Mesenchymal stem cell (in vitro differentiated cells and primary cell): ENCODE measurements around the gene TBC1D14.

ENCODE experiments used
- DNase-seq: peaks from one replicate; pipeline ENCODE4 v3.0.0-alpha.2; 2013
- H2AFZ ChIP-seq: one replicate; pipeline ENCODE4 v1.6.1; 2013; ENCODE audit warnings: low read depth, mild to moderate bottlenecking, control low read depth, inconsistent platforms, low read length, moderate library complexity
- H2AK5ac ChIP-seq: 2 replicates; pipeline ENCODE4 v1.6.1; 2013; ENCODE audit warnings: low read length, moderate library complexity, mild to moderate bottlenecking, inconsistent platforms; ENCODE audit not compliant: severe bottlenecking
- H2BK120ac ChIP-seq: one replicate; pipeline ENCODE4 v1.6.1; 2013; ENCODE audit warnings: low read depth, mild to moderate bottlenecking, inconsistent platforms, low read length, moderate library complexity
- H2BK12ac ChIP-seq, 2 experiments: one replicate each; pipeline ENCODE4 v1.6.1; 2013; ENCODE audit warnings: inconsistent platforms in 2 of 2, low read length in 2 of 2, mild to moderate bottlenecking in 2 of 2, moderate library complexity in 2 of 2, control low read depth in 1 of 2
- H2BK15ac ChIP-seq: one replicate; pipeline ENCODE4 v1.6.1; 2013; ENCODE audit warnings: mild to moderate bottlenecking, low read depth, inconsistent platforms; ENCODE audit not compliant: poor library complexity, severe bottlenecking
- H2BK5ac ChIP-seq: 2 replicates; pipeline ENCODE4 v1.6.1; 2013; ENCODE audit warnings: low read depth, mild to moderate bottlenecking, low read length, control low read depth, inconsistent platforms; ENCODE audit not compliant: poor library complexity, severe bottlenecking
- H3K14ac ChIP-seq, 2 experiments: one replicate each; pipeline ENCODE4 v1.6.1; 2013; ENCODE audit warnings: inconsistent platforms in 2 of 2, low read length in 2 of 2, control low read depth in 1 of 2, mild to moderate bottlenecking in 1 of 2, moderate library complexity in 1 of 2
- H3K18ac ChIP-seq, 2 experiments: one replicate each; pipeline ENCODE4 v1.6.1; 2013; ENCODE audit warnings: inconsistent platforms in 2 of 2, low read length in 2 of 2, control low read depth in 1 of 2, low read depth in 1 of 2, mild to moderate bottlenecking in 1 of 2
- H3K23ac ChIP-seq, 2 experiments: one replicate each; pipeline ENCODE4 v1.6.1; 2013; ENCODE audit warnings: inconsistent platforms in 2 of 2, low read length in 2 of 2, mild to moderate bottlenecking in 2 of 2, moderate library complexity in 2 of 2, control low read depth in 1 of 2
- H3K27ac ChIP-seq: 2 replicates; pipeline ENCODE4 v1.5.1; 2013; ENCODE audit warnings: mild to moderate bottlenecking, moderate library complexity, low read length, control low read depth, inconsistent platforms; ENCODE audit not compliant: poor library complexity, severe bottlenecking
- H3K27me3 ChIP-seq, 2 experiments: 2 replicates each; pipeline versions ENCODE4 v1.6.1 to v1.7.0; 2013; ENCODE audit warnings: low read length in 2 of 2, mild to moderate bottlenecking in 2 of 2, moderate library complexity in 2 of 2, control low read depth in 1 of 2, inconsistent platforms in 1 of 2; ENCODE audit not compliant: control insufficient read depth in 1 of 2, insufficient read depth in 1 of 2
- H3K36me3 ChIP-seq, 2 experiments: 2 replicates each; pipeline versions ENCODE4 v1.6.1 to v1.7.0; 2013; ENCODE audit warnings: low read length in 2 of 2, control low read depth in 1 of 2, inconsistent platforms in 1 of 2, low read depth in 1 of 2, mild to moderate bottlenecking in 1 of 2; ENCODE audit not compliant: insufficient read depth in 2 of 2, control insufficient read depth in 1 of 2
- H3K4ac ChIP-seq, 2 experiments: one replicate each; pipeline ENCODE4 v1.6.1; 2013; ENCODE audit warnings: inconsistent platforms in 2 of 2, low read length in 2 of 2, mild to moderate bottlenecking in 2 of 2, moderate library complexity in 2 of 2, control low read depth in 1 of 2, low read depth in 1 of 2
- H3K4me1 ChIP-seq: 2 replicates; pipeline ENCODE4 v1.6.1; 2013; ENCODE audit warnings: low read depth, low read length, control low read depth; ENCODE audit not compliant: control insufficient read depth, insufficient read depth
- H3K4me2 ChIP-seq: 2 replicates; pipeline ENCODE4 v1.6.1; 2013; ENCODE audit warnings: low read length, mild to moderate bottlenecking, inconsistent platforms; ENCODE audit not compliant: poor library complexity, severe bottlenecking
- H3K4me3 ChIP-seq, 2 experiments: 2 replicates each; pipeline versions ENCODE4 v1.5.1 to v1.7.0; 2013; ENCODE audit warnings: low read length in 2 of 2, mild to moderate bottlenecking in 2 of 2, control low read depth in 1 of 2, low read depth in 1 of 2; ENCODE audit not compliant: insufficient read depth in 1 of 2
- H3K79me1 ChIP-seq: replicated peaks from 2 replicates; pipeline ENCODE4 v1.6.1; 2013; ENCODE audit warnings: mild to moderate bottlenecking, control low read depth, low read length, inconsistent platforms; ENCODE audit not compliant: poor library complexity, severe bottlenecking
- H3K9ac ChIP-seq: 2 replicates; pipeline ENCODE4 v1.7.0; 2013; ENCODE audit warnings: mild to moderate bottlenecking, low read length, moderate library complexity
- H3K9me3 ChIP-seq: 2 replicates; pipeline ENCODE4 v1.7.0; 2013; ENCODE audit warnings: mild to moderate bottlenecking, low read length; ENCODE audit not compliant: control insufficient read depth
- H4K8ac ChIP-seq: one replicate; pipeline ENCODE4 v1.6.1; 2013; ENCODE audit warnings: inconsistent platforms, mild to moderate bottlenecking, low read length, moderate library complexity
- H4K91ac ChIP-seq: one replicate; pipeline ENCODE4 v1.6.1; 2013; ENCODE audit warnings: mild to moderate bottlenecking, low read length, inconsistent platforms
- WGBS: methylation state at CpG from one replicate; pipeline ENCODE4 v1.1.7; 2013; ENCODE audit warnings: mixed read lengths; 5-methylcytosine and 5-hydroxymethylcytosine counted together

The TBC1D14 gene

GRCh38 chr4:7017446-7018048 is 107.9 kb downstream of the TBC1D14 start:
- Histone ChIP-seq H4K8ac (no peak overlapping the region), H3K79me1 (peaks cover 14% of the 10 kb centered on the region), H3K36me3 (peaks cover 51 to 74% of the 10 kb centered on the region in 2 experiments), H2AK5ac (no peak overlapping the region), H4K91ac (no peak overlapping the region), H3K9ac (no peak overlapping the region), H2BK12ac (no peak overlapping the region), H3K4me2 (no peak overlapping the region), H2BK5ac (no peak overlapping the region), H3K18ac (no peak overlapping the region), H3K23ac (no peak overlapping the region), H3K27me3 (no peaks in the 10 kb centered on the region), H2BK120ac (no peak overlapping the region), H3K14ac (no peak overlapping the region), H3K4me3 (no peak overlapping the region), H3K4me1 (peaks cover 31% of the 10 kb centered on the region), H3K9me3 (no peaks in the 10 kb centered on the region), H3K27ac (no peak overlapping the region), H2BK15ac (no peak overlapping the region), H2AFZ (no peak overlapping the region), H3K4ac (no peak overlapping the region)
- WGBS, result 97% methylated on average over 6 of the region's 6 CpGs
- DNase-seq, result no peak

- no peak overlapping the region for H3K27ac ChIP-seq
Observed at GRCh38 chr4:7018281-7018680, 108.7 kb downstream of the TBC1D14 start.

GRCh38 chr4:7019367-7019766 is 109.7 kb downstream of the TBC1D14 start:
- Histone ChIP-seq H3K9me3 (no peaks in the 10 kb centered on the region), H3K79me1 (peaks cover 22% of the 10 kb centered on the region), H3K4me2 (no peak overlapping the region), H3K14ac (peak overlapping the region in 1 of 2 experiments; percentile 53), H3K36me3 (peaks cover 56 to 67% of the 10 kb centered on the region in 2 experiments), H3K27me3 (no peaks in the 10 kb centered on the region), H2BK120ac (no peak overlapping the region), H2BK15ac (no peak overlapping the region), H3K4me3 (no peak overlapping the region), H3K18ac (no peak overlapping the region), H4K91ac (no peak overlapping the region), H4K8ac (no peak overlapping the region), H3K23ac (peak overlapping the region in 1 of 2 experiments; percentile 48), H3K9ac (no peak overlapping the region), H2AK5ac (peak overlapping the region; percentile 57), H2BK5ac (no peak overlapping the region), H3K27ac (no peak overlapping the region), H3K4me1 (peaks cover 32% of the 10 kb centered on the region), H3K4ac (no peak overlapping the region), H2AFZ (no peak overlapping the region), H2BK12ac (peak overlapping the region in 1 of 2 experiments; percentile 15)
- 87% methylated on average over 9 of the region's 10 CpGs for WGBS
- no peak for DNase-seq

More at GRCh38 chr4:7018281-7018680, 108.7 kb downstream of the TBC1D14 start:
- H2BK120ac ChIP-seq, result no peak overlapping the region
- no peak overlapping the region for H3K4ac ChIP-seq
- DNase-seq, result no peak
- H3K4me2 ChIP-seq, result no peak overlapping the region
- no peak overlapping the region for H4K91ac ChIP-seq
- H2AFZ ChIP-seq, result no peak overlapping the region
- peak overlapping the region; percentile 3 for H2AK5ac ChIP-seq
- no peak overlapping the region for H4K8ac ChIP-seq
- H3K14ac ChIP-seq, result no peak overlapping the region
- no peak overlapping the region for H3K4me3 ChIP-seq
- H2BK5ac ChIP-seq, result no peak overlapping the region
- WGBS, result 98% methylated on average over 8 of the region's 9 CpGs
- peaks cover 14% of the 10 kb centered on the region for H3K79me1 ChIP-seq
- H3K4me1 ChIP-seq, result peaks cover 28% of the 10 kb centered on the region
- H3K23ac ChIP-seq, result no peak overlapping the region
- H2BK12ac ChIP-seq, result no peak overlapping the region
- no peak overlapping the region for H2BK15ac ChIP-seq
- no peak overlapping the region for H3K18ac ChIP-seq
- H3K9me3 ChIP-seq, result no peaks in the 10 kb centered on the region
- H3K36me3 ChIP-seq, result peaks cover 47 to 71% of the 10 kb centered on the region in 2 experiments
- H3K27me3 ChIP-seq, result no peaks in the 10 kb centered on the region
- H3K9ac ChIP-seq, result no peak overlapping the region

- H2BK12ac ChIP-seq, result no peak overlapping the region
- no peak overlapping the region for H3K18ac ChIP-seq
- no peak overlapping the region for H3K4me3 ChIP-seq
- DNase-seq, result no peak
- H3K36me3 ChIP-seq, result peaks cover 55 to 61% of the 10 kb centered on the region in 2 experiments
- no peak overlapping the region for H2AK5ac ChIP-seq
- no peak overlapping the region for H4K91ac ChIP-seq
- 100% methylated on average over 2 of the region's 2 CpGs for WGBS
- H3K4ac ChIP-seq, result no peak overlapping the region
- no peak overlapping the region for H2BK5ac ChIP-seq
- H3K14ac ChIP-seq, result no peak overlapping the region
- H3K79me1 ChIP-seq, result peaks cover 24% of the 10 kb centered on the region
- H3K23ac ChIP-seq, result no peak overlapping the region
- no peak overlapping the region for H2BK120ac ChIP-seq
- no peaks in the 10 kb centered on the region for H3K27me3 ChIP-seq
- no peak overlapping the region for H2AFZ ChIP-seq
- H3K4me1 ChIP-seq, result peaks cover 32% of the 10 kb centered on the region
- H3K9ac ChIP-seq, result no peak overlapping the region
- no peak overlapping the region for H2BK15ac ChIP-seq
- no peaks in the 10 kb centered on the region for H3K9me3 ChIP-seq
- no peak overlapping the region for H3K27ac ChIP-seq
- H3K4me2 ChIP-seq, result no peak overlapping the region
- H4K8ac ChIP-seq, result no peak overlapping the region
Observed at GRCh38 chr4:7020290-7020689, 110.7 kb downstream of the TBC1D14 start.
